KMS-11 (cell line): ENCODE data around the gene OTOF.

Experiments used
- H2AFZ ChIP-seq: fragments of 200-600 bp; sonication (generic); 2 replicates; pipeline ENCODE4 v1.6.1; 2016; ENCODE audit warnings: antibody characterized with exemption, mixed run types, low read depth
- H3K27ac ChIP-seq: fragments of 200-600 bp; sonication (generic); 2 replicates; pipeline ENCODE4 v1.6.1; 2016; ENCODE audit warnings: mild to moderate bottlenecking, mixed run types
- H3K27me3 ChIP-seq: fragments of 200-600 bp; sonication (generic); 2 replicates; pipeline ENCODE4 v1.6.1; 2017; ENCODE audit warnings: mild to moderate bottlenecking, low read depth, mixed run types, moderate library complexity; ENCODE audit not compliant: insufficient read depth
- H3K36me3 ChIP-seq: fragments of 200-600 bp; sonication (generic); 2 replicates; pipeline ENCODE4 v1.6.1; 2017; ENCODE audit warnings: mild to moderate bottlenecking, mixed run types; ENCODE audit not compliant: insufficient read depth
- H3K4me1 ChIP-seq: fragments of 200-600 bp; sonication (generic); 2 replicates; pipeline ENCODE4 v1.6.1; 2016; ENCODE audit warnings: mild to moderate bottlenecking, low read depth, mixed run types; ENCODE audit not compliant: poor library complexity, severe bottlenecking
- H3K4me2 ChIP-seq: fragments of 200-600 bp; sonication (generic); 2 replicates; pipeline ENCODE4 v1.7.0; 2016; ENCODE audit warnings: mild to moderate bottlenecking, mixed run types
- H3K4me3 ChIP-seq: fragments of 200-600 bp; sonication (generic); IDR thresholded peaks from 2 replicates; pipeline ENCODE4 v1.6.1; 2017; ENCODE audit warnings: low read depth, low read length, mixed read lengths; ENCODE audit not compliant: insufficient read depth
- H3K79me2 ChIP-seq: fragments of 200-600 bp; sonication (generic); 2 replicates; pipeline ENCODE4 v1.6.1; 2016; ENCODE audit warnings: low read depth, mixed run types; ENCODE audit not compliant: insufficient read depth
- H3K9ac ChIP-seq: fragments of 200-600 bp; sonication (generic); 2 replicates; pipeline ENCODE4 v1.6.1; 2016; ENCODE audit warnings: mild to moderate bottlenecking, mixed run types
- H4K20me1 ChIP-seq: fragments of 200-600 bp; sonication (generic); 2 replicates; pipeline ENCODE4 v1.6.1; 2016; ENCODE audit warnings: mild to moderate bottlenecking, mixed run types; ENCODE audit not compliant: insufficient read depth
- CTCF ChIP-seq: fragments of 200-600 bp; sonication (generic); conservative IDR thresholded peaks from 2 replicates; pipeline ENCODE4 v1.6.1; 2017; ENCODE audit warnings: low read depth, mild to moderate bottlenecking, antibody characterized with exemption, low read length, moderate library complexity, mixed read lengths

OTOF gene

DNA sequence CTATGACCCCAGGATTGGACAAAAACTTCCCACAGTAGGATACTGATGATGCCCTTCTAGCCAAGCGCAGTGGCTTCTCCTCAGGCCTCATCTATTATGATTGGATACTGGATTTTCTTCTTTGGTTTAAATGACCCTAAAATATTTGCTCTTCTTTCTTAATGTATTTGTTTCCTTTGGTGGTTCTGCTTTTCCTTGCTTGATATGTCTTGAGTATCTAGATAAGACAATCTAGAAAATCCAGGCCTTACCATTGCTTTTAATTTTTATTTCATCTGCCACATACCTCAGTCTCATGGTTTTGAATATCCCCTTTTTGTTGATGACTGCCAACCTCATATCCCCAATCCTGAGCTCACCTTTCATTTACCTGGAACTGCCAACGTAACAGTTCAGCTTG is 35.6 kb downstream of the OTOF start:
- H3K4me2 ChIP-seq, result no peak overlapping the region
- no peaks in the 10 kb centered on the region for H4K20me1 ChIP-seq
- H3K79me2 ChIP-seq, result no peaks in the 10 kb centered on the region
- no peaks in the 10 kb centered on the region for H3K27me3 ChIP-seq
- H3K36me3 ChIP-seq, result no peaks in the 10 kb centered on the region
- no peak overlapping the region for H3K4me3 ChIP-seq
- no peak for TF ChIP-seq CTCF
- no peak overlapping the region for H2AFZ ChIP-seq
- no peak overlapping the region for H3K9ac ChIP-seq
- H3K27ac ChIP-seq, result no peak overlapping the region
- no peaks in the 10 kb centered on the region for H3K4me1 ChIP-seq

DNA sequence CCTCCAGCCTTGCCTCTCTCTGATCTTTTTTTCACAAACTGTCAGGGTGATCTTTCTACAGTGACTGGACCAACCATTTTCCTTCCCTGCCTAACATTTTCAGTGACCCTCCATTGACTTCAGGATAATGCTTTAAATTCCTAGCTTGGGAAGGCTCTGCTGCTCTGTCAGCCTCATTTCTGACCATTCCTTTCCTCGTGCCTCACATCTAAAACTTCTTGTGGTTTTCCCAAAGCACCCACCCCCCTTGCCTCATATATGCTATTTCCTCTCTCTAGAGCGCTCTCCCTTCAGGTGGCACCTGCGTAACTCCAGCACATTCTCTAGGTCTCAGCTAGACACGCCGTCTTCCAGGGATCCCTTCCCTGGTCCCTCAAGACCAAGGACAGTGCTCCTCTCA is 39.0 kb downstream of the OTOF start:
- Histone ChIP-seq H3K36me3 (no peaks in the 10 kb centered on the region), H3K79me2 (no peaks in the 10 kb centered on the region), H4K20me1 (no peaks in the 10 kb centered on the region), H3K27me3 (no peaks in the 10 kb centered on the region), H3K4me1 (no peaks in the 10 kb centered on the region), H2AFZ (no peak overlapping the region), H3K4me2 (no peak overlapping the region), H3K27ac (no peak overlapping the region), H3K9ac (no peak overlapping the region), H3K4me3 (no peak overlapping the region)
- TF ChIP-seq CTCF, result no peak

DNA sequence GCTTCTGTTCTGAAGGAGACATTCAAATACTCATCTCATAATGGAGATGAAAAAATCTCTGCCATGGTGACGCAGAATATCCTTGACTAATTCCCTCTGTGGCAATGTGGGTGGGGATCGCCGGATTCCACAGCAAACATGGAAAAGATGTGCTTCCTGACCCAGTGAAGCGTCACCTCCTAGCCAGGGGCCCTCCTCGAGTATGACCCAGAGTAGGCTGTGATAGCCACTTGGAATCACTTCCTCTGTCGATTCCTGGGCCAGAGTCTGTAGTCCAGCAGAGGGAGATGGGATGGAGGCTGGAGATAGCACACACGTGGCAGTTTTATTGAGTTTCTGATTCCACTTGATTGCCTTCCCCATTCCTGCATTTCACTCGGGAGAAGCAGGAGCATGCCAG is 39.4 kb downstream of the OTOF start:
- Histone ChIP-seq H3K4me1 (no peaks in the 10 kb centered on the region), H3K27me3 (no peaks in the 10 kb centered on the region), H3K79me2 (no peaks in the 10 kb centered on the region), H3K4me2 (no peak overlapping the region), H4K20me1 (no peaks in the 10 kb centered on the region), H3K4me3 (no peak overlapping the region), H3K27ac (no peak overlapping the region), H3K36me3 (no peaks in the 10 kb centered on the region), H3K9ac (no peak overlapping the region), H2AFZ (no peak overlapping the region)
- no peak for TF ChIP-seq CTCF

GRCh38 chr2:26435106-26435505 is 42.8 kb downstream of the OTOF start:
- Histone ChIP-seq H4K20me1 (no peaks in the 10 kb centered on the region), H3K4me3 (no peak overlapping the region), H3K27ac (no peak overlapping the region), H3K4me2 (no peak overlapping the region), H3K4me1 (no peaks in the 10 kb centered on the region), H3K79me2 (no peaks in the 10 kb centered on the region), H3K36me3 (no peaks in the 10 kb centered on the region), H2AFZ (no peak overlapping the region), H3K9ac (no peak overlapping the region), H3K27me3 (no peaks in the 10 kb centered on the region)
- TF ChIP-seq CTCF, result no peak

- H3K9ac ChIP-seq, result no peak overlapping the region
- no peak for TF ChIP-seq CTCF
Observed at GRCh38 chr2:26432859-26433258, 45.1 kb downstream of the OTOF start.

More at GRCh38 chr2:26432859-26433258, 45.1 kb downstream of the OTOF start:
- H3K36me3 ChIP-seq, result no peaks in the 10 kb centered on the region
- no peaks in the 10 kb centered on the region for H3K4me1 ChIP-seq
- H4K20me1 ChIP-seq, result no peaks in the 10 kb centered on the region
- no peaks in the 10 kb centered on the region for H3K27me3 ChIP-seq
- H3K27ac ChIP-seq, result no peak overlapping the region
- H3K79me2 ChIP-seq, result no peaks in the 10 kb centered on the region
- no peak overlapping the region for H2AFZ ChIP-seq
- no peak overlapping the region for H3K4me3 ChIP-seq
- no peak overlapping the region for H3K4me2 ChIP-seq
